Stomach smooth muscle (tissue), 2 donors: ENCODE measurements around the gene ABHD6.
"Not testable (repeated sequence)": the region's sequence is repeated elsewhere in the genome, so short reads cannot be mapped to it uniquely, and the experiment has no call there.

Source experiments
- H3K27ac ChIP-seq: one replicate; pipeline ENCODE4 v1.7.0; 2013; ENCODE audit warnings: mild to moderate bottlenecking, low read length, inconsistent platforms
- H3K27me3 ChIP-seq, 2 donors: one replicate each; pipeline ENCODE4 v1.7.0; 2013; ENCODE audit warnings: low read length in 2 of 2; ENCODE audit not compliant: insufficient read depth in 2 of 2, control insufficient read depth in 1 of 2
- H3K36me3 ChIP-seq, 2 donors: one replicate each; pipeline ENCODE4 v1.7.0; 2013; ENCODE audit warnings: low read length in 2 of 2; ENCODE audit not compliant: control insufficient read depth in 2 of 2, insufficient read depth in 2 of 2
- H3K4me1 ChIP-seq: one replicate; pipeline ENCODE4 v1.7.0; 2013; ENCODE audit warnings: low read length; ENCODE audit not compliant: control insufficient read depth, insufficient read depth
- H3K4me3 ChIP-seq, 2 donors: one replicate each; pipeline ENCODE4 v1.7.0; 2013; ENCODE audit warnings: low read length in 2 of 2
- H3K9ac ChIP-seq, 2 donors: one replicate each; pipeline ENCODE4 v1.7.0; 2013; ENCODE audit warnings: low read length in 2 of 2, mild to moderate bottlenecking in 1 of 2
- H3K9me3 ChIP-seq, 2 donors: one replicate each; pipeline ENCODE4 v1.7.0; 2013; ENCODE audit warnings: low read length in 2 of 2; ENCODE audit not compliant: control insufficient read depth in 2 of 2
- donor health status: healthy.
- donor health status: Pancreatic carcinoma.

Gene ABHD6

DNA sequence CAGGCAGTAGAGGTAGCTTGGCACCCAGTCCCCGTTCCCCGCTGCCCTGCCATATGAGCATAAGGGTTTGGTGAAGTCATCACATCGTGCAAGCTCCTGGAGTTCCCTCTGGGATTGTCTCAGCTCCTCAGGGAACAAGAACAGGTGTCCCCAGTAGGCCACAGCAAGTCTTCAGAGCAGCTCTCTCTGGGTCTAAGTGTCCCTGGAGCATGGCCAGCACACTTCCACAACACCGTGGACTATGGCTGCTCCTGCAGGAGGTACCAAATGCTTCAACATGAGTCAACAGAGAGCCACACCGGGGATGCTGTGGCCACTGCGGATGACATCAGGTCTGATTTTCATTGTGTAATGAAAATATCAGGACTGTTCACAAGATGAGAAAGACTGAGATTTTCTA lies 23.1 kb downstream of the ABHD6 start:
- Histone ChIP-seq H3K4me3 (no peak overlapping the region), H3K27ac (no peak overlapping the region), H3K27me3 (no peaks in the 10 kb centered on the region), H3K36me3 (peaks cover 10 to 11% of the 10 kb centered on the region in 2 donors), H3K9me3 (no peaks in the 10 kb centered on the region), H3K9ac (no peak overlapping the region), H3K4me1 (no peaks in the 10 kb centered on the region)

DNA sequence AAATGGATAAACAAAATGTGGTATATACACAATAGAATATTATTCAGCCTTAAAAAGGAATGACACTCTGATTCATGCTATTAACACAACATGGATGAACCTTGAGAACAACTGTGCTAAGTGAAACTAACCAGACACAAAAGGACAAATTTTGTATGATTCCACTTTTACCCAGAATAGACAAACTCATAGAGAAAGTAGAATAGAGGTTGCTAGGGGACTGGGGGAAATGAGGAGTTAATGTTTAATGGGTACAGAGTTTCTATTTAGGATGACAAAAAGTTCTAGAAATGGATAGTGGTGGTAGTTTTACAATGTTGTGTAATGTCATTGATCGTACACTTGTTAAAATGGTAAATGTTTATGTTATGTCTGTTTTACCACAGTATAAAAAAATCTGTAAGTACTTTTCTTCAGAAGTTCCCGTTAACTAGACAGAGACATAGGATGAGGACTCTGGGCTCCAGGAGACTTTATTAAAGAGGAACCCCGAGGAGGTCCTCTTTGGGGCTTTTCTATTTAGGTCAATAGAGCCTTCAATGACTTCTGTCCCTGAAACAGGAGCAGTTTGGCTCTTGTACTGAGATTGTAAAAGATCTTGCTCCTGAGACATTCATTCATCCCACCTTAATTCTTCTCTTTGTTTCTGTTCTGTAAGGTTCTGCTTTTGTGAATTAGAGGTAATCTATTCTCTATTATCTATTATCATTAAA lies 24.5 kb downstream of the ABHD6 start:
- H3K27me3 ChIP-seq: no peaks in the 10 kb centered on the region
- H3K36me3 ChIP-seq: peaks cover 10 to 12% of the 10 kb centered on the region in 2 donors

DNA sequence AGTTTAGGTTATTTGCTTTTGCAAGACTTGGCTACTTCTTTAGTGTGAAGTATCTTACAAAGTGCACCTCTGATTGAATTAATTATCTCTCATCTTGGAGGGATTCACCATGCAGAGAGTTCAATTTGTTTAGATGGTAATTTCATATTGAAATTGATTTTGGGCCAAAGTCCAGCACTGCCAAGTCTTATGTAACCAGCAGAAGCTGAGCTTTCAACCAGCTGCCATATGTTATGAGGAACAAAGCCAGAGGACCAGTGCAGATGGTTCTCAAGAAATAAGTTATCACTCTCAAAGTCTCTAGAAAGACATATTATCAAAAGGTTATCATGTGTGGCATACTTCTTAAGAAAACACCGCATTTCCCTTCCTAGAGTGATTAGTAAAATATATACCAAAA lies 29.0 kb downstream of the ABHD6 start:
- Histone ChIP-seq H3K36me3 (peaks cover 2 to 14% of the 10 kb centered on the region in 2 donors), H3K9me3 (no peaks in the 10 kb centered on the region), H3K4me3 (no peak overlapping the region), H3K27ac (no peak overlapping the region), H3K27me3 (no peaks in the 10 kb centered on the region), H3K4me1 (no peaks in the 10 kb centered on the region), H3K9ac (no peak overlapping the region)

More for the DNA sequence above, 24.5 kb downstream of the ABHD6 start:
- Histone ChIP-seq H3K4me3 (no peak overlapping the region), H3K27ac (no peak overlapping the region), H3K4me1 (no peaks in the 10 kb centered on the region), H3K9me3 (no peaks in the 10 kb centered on the region), H3K9ac (no peak overlapping the region)

DNA sequence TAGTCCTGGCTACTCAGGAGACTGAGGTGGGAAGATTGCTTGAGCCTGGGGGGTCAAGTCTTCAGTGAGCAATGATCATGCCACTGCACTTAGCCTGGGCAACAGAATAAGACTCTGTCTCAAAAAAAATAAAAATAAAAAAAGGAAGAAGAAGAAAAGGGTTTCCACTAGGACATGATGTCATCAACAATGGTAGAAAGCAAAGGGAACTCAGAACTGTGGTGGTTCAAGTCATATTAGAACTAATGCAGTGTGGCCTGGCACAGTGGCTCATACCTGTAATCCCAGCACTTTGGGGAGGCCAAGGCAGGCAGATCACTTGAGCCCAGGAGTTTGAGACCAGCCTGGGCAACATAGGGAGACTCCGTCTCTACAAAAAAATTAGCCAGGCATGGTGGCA lies 30.0 kb downstream of the ABHD6 start:
- not testable (repeated sequence) for H3K4me3 ChIP-seq, H3K9ac ChIP-seq, H3K4me1 ChIP-seq, H3K27ac ChIP-seq, H3K27me3 ChIP-seq, H3K9me3 ChIP-seq
- H3K36me3 ChIP-seq: peaks cover 2 to 14% of the 10 kb centered on the region in 2 donors

DNA sequence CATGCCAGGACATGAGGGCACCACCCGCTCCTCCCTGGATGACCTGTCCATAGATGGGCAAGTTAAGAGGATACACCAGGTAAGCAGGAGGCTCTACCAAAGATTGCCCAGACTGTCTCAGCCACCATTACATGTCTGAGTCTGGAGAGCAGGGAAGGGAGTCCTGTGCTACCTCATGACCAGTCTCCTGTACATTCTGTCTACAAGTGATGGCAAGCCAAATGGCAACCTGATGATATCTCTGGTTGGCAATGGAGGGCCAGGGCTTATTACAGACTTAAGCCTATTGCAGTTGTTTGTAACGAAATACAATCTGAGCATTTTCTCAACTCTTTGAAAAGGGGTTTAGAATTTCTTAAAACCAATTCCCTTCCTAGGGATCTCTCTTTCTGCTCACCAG lies 31.8 kb downstream of the ABHD6 start:
- Histone ChIP-seq H3K9me3 (no peaks in the 10 kb centered on the region), H3K36me3 (peaks cover 5 to 14% of the 10 kb centered on the region in 2 donors), H3K9ac (no peak overlapping the region), H3K27me3 (no peaks in the 10 kb centered on the region), H3K4me1 (no peaks in the 10 kb centered on the region), H3K4me3 (no peak overlapping the region), H3K27ac (no peak overlapping the region)

DNA sequence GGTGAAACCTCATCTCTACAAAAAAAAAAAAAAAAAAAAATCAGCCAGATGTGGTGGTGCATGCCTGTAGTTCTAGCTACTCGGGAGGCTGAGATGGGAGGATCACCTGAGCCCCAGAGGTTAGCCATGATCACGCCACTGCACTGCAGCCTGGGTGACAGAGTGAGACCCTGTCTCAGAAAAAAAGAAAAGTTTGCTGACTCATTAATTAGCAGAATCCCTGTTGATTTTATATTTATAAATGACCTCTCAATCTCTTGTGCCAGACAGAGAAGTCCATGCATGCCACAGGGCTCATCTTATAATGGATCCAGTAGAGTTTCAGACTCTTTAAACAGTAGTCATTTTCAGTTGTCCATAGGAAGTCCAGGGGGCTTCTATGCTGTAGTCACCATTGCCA lies 32.9 kb downstream of the ABHD6 start:
- H3K9ac ChIP-seq: no peak overlapping the region
- H3K4me3 ChIP-seq: no peak overlapping the region
- no peak overlapping the region for H3K27ac ChIP-seq
- H3K36me3 ChIP-seq: peaks cover 5 to 16% of the 10 kb centered on the region in 2 donors
- H3K9me3 ChIP-seq: no peaks in the 10 kb centered on the region
- no peaks in the 10 kb centered on the region for H3K27me3 ChIP-seq
- no peaks in the 10 kb centered on the region for H3K4me1 ChIP-seq

DNA sequence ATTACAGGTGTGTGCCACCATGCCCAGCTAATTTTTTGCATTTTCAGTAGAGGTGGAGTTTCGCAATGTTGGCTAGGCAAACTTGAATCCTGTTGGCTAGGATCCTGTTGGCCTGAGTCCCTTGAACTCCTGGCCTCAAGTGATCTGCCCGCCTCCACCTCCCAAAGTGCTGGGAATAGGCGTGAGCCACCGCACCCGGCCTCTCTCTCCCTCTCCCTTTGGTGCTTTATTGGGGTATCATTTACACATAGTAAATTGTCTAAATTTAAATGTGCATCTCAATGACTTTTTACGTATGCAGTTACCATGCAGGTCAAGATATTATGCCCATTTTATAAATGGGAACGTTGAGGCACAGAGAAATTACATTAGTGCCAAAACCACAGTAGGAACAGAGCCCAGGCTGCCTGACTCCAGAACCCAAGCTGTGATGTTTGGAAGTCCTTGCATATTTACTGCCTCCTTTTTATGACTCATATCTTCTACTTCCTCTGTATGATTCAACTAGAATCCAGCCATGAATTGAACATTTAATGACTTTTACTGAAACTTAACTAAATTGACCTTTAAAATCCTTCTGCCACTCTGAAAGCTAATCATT lies 34.4 kb downstream of the ABHD6 start:
- no peaks in the 10 kb centered on the region for H3K27me3 ChIP-seq
- H3K9ac ChIP-seq: no peak overlapping the region
- no peak overlapping the region for H3K27ac ChIP-seq
- no peaks in the 10 kb centered on the region for H3K9me3 ChIP-seq
- H3K36me3 ChIP-seq: peaks cover 5 to 16% of the 10 kb centered on the region in 2 donors
- no peak overlapping the region for H3K4me3 ChIP-seq
- H3K4me1 ChIP-seq: no peaks in the 10 kb centered on the region

DNA sequence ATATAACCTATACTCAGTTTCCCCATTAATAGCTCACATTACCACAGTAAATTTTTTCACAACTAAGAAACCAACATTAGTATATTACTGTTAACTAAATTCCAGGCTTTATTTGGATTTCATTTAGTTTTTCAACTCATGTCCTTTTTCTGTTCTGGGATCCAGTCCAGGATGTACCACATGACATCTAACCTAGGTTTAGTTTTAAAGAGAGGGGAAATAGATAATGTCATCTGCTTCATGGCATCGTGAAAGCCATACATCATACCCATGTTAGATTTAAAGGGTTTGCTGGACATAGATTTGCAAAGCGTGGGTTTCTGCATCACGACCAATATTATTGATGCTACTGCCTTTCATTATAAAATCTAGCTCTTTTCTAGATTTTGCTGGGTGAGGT lies 35.3 kb downstream of the ABHD6 start:
- H3K4me1 ChIP-seq: no peaks in the 10 kb centered on the region
- H3K27me3 ChIP-seq: no peaks in the 10 kb centered on the region
- H3K4me3 ChIP-seq: no peak overlapping the region
- H3K36me3 ChIP-seq: peaks cover 5 to 14% of the 10 kb centered on the region in 2 donors
- H3K9me3 ChIP-seq: no peaks in the 10 kb centered on the region
- no peak overlapping the region for H3K9ac ChIP-seq
- no peak overlapping the region for H3K27ac ChIP-seq

DNA sequence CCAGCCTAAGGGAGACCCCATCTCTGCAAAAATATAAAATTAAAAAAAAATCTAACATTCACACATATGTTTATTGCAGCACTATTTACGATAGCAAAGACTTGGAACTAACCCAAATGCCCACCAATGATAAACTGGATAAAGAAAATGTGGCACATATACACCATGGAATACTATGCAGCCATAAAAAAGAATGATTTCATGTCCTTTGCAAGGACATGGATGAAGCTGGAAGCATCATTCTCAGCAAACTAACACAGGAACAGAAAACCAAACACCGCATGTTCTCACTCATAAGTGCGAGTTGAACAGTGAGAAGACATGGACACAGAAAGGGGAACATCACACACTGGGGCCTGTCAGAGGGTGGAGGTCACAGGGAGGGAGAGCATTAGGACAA lies 35.8 kb downstream of the ABHD6 start:
- not testable (repeated sequence) for H3K9ac ChIP-seq, H3K27ac ChIP-seq, H3K27me3 ChIP-seq, H3K4me3 ChIP-seq, H3K9me3 ChIP-seq, H3K4me1 ChIP-seq
- peaks cover 5 to 12% of the 10 kb centered on the region in 2 donors for H3K36me3 ChIP-seq

DNA sequence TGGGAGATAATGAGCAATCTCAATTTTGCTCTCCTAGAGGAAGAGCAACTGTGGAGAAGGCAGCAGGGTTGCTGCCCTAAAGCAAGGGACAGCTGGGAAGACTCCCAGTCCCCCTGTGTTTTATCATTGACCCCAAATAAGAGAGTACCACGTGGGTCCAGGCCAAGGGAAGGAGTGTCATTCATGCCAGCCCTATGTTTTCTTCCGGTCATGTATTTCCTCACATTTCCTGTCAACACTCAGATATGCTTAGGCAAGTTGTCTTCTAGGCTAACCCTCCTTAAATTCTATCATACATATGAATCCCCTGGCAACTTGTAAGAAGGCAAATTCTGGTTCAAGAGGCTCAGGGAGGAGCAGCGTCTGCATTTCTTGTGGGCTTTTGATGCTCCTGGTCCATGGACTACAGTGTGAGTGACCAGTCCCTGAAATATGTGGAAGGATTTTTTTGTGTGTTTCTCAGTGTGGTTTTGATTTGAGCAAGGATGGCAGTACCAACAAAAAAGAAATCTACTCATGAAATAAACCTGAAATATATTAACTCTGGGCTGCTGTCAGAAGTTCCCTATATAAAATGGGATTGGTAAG lies 36.5 kb downstream of the ABHD6 start:
- Histone ChIP-seq H3K27ac (no peak overlapping the region), H3K9ac (no peak overlapping the region), H3K27me3 (no peaks in the 10 kb centered on the region), H3K36me3 (peaks cover 5 to 8% of the 10 kb centered on the region in 2 donors), H3K4me3 (no peak overlapping the region), H3K9me3 (no peaks in the 10 kb centered on the region), H3K4me1 (no peaks in the 10 kb centered on the region)

DNA sequence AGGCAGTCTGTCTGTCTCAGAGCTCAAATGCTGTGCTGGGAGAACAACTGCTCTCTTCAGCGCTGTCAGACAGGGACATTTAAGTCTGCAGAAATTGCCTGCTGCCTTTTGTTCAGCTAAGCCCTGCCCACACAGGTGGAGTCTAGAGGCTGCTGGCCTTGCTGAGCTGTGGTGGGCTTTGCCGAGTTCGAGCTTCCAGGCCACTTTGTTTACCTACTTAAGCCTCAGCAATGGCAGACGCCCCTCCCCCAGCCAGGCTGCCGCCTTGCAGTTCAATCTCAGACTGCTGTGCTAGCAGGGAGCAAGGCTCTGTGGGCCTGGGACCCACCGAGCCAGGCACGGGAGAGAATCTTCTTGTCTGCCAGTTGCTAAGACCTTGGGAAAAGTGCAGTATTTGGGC lies 43.5 kb downstream of the ABHD6 start:
- no peaks in the 10 kb centered on the region for H3K27me3 ChIP-seq
- H3K36me3 ChIP-seq: peaks cover 5 to 7% of the 10 kb centered on the region in 2 donors

More for the DNA sequence above, 43.5 kb downstream of the ABHD6 start:
- Histone ChIP-seq H3K9ac (no peak overlapping the region), H3K4me3 (no peak overlapping the region), H3K27ac (no peak overlapping the region), H3K4me1 (no peaks in the 10 kb centered on the region), H3K9me3 (no peaks in the 10 kb centered on the region)
